Activated naive CD8-positive, alpha-beta T cell treated with anti-CD3 and anti-CD28 coated beads for 36 hours (primary cell): ENCODE data around the gene TXNRD1. TPM values are rescaled to one million over a fixed set of nuclear protein-coding genes. Genes with fewer than 3 reads are reported as not detected.

Experiments
- DNase-seq: peaks from one replicate; pipeline ENCODE4 v3.0.0; 2021
- H3K27ac Mint-ChIP-seq: one replicate; pipeline ENCODE4 v1.8.0; 2022; ENCODE audit warnings: mild to moderate bottlenecking, moderate library complexity, mixed read lengths
- H3K27me3 Mint-ChIP-seq: one replicate; pipeline ENCODE4 v1.8.0; 2022; ENCODE audit warnings: mild to moderate bottlenecking, mixed read lengths
- H3K36me3 Mint-ChIP-seq: one replicate; pipeline ENCODE4 v1.8.0; 2021; ENCODE audit warnings: mild to moderate bottlenecking, mixed read lengths
- H3K4me1 Mint-ChIP-seq: one replicate; pipeline ENCODE4 v1.8.0; 2021; ENCODE audit warnings: mixed read lengths
- H3K4me3 Mint-ChIP-seq: one replicate; pipeline ENCODE4 v1.8.0; 2022; ENCODE audit warnings: mild to moderate bottlenecking, moderate library complexity, mixed read lengths
- H3K9me3 Mint-ChIP-seq: one replicate; pipeline ENCODE4 v1.8.0; 2022; ENCODE audit warnings: mixed read lengths
- total RNA-seq, 2 experiments: library from RNA; stranded (reverse); gene quantifications; one replicate each; pipeline ENCODE4 v1.2.3, GENCODE V29; 2021

Gene TXNRD1
- total RNA-seq, 2 experiments from 2014 or later, result 120 to 125 TPM

DNA sequence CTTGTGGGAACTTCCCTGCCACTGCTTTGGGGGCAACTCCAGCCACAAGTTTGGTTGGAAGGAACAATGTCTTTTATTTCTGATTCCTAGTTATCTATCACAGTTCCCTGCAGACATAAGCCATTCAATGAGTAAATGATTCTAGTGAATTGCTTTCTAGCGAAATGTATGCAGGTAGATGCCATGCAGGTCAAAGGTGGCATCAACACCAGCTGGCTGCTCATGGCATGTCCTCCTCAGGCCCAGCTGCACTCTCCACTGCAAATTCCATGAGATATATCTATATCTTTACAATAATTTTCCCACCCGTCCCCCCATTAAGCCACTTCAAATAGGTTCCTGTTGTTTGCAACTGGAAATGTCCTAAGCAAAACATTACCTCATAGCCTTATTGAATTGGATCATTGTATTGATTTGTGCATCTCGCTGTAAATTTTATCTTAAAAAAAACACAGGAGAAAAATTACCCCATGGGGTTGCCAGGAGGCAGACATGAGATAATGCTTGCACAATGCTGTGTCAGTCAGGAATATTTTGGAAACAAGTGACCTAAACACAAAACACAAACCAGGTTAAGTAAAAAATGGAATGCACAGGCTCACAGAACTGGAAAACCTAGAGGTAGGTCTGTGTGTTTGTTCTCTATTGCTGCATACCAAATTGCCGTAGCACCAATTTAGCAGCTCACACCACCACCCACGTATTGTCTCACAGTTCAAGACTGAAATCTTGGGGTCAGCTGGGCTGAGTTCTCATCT lies 32.8 kb upstream of the TXNRD1 start:
- Mint-ChIP-seq H3K4me1 (peaks cover 5% of the 10 kb centered on the region), H3K4me3 (no peak overlapping the region), H3K36me3 (no peaks in the 10 kb centered on the region), H3K27me3 (peaks cover 11% of the 10 kb centered on the region), H3K27ac (no peak overlapping the region), H3K9me3 (no peaks in the 10 kb centered on the region)
- DNase-seq, result no peak

DNA sequence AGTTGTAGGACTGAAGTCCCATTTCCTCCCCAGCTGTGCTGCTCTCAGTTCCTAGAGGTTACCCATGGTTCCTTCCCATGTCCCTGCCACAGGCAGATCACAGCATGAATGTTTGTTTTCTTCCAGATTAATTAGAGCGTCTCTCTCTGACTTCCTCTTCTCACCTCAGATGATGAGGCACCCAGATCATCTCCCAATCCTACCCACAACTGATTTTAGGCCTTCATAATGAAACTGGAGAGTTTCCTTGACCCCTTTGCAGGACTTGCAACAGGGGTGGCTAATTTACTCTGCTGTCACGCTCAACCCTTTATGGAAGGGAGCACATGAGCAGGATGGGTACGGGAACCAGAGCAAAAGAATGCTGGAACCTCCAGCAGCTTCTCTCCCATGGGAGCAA lies 32.1 kb upstream of the TXNRD1 start:
- Mint-ChIP-seq H3K27ac (no peak overlapping the region), H3K27me3 (peaks cover 5% of the 10 kb centered on the region), H3K4me3 (no peak overlapping the region), H3K36me3 (no peaks in the 10 kb centered on the region), H3K9me3 (no peaks in the 10 kb centered on the region), H3K4me1 (no peaks in the 10 kb centered on the region)
- no peak for DNase-seq

DNA sequence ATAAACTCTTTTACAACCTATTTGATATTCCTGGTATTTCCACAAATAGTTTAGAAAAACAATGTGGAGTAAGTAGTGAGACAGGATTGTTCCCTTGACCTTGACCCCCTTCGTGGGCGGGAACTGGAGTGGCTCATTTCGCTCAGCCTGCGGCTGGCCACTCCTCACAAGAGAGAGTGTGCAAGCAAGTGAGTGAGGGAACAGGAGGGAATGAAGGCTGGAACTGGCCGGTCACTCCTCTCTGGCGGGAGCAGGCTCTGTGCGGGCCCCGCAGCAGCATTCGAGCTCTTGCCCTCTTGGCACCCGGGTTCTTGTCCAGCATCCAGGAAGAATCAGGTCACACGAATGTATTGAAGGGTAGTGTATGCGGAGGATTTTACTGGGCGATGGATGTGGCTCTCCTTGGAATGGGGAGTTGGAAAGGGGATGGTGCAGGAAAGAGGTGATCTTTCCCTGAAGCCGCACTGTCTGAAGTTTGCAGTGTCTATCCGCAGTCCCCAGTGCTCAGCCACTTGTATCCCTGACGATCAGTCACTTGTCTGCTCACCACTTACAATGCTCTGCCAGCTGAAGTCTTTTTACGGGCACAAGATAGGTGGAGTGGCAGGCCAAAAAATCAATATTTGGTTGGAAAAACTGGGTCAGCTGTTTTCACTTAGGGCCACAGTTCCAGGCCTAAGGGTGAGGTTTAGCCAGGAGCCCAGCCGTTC lies 28.0 kb upstream of the TXNRD1 start:
- Mint-ChIP-seq H3K36me3 (no peaks in the 10 kb centered on the region), H3K27ac (no peak overlapping the region), H3K4me3 (no peak overlapping the region), H3K9me3 (no peaks in the 10 kb centered on the region), H3K4me1 (no peaks in the 10 kb centered on the region), H3K27me3 (no peaks in the 10 kb centered on the region)
- DNase-seq, result no peak

DNA sequence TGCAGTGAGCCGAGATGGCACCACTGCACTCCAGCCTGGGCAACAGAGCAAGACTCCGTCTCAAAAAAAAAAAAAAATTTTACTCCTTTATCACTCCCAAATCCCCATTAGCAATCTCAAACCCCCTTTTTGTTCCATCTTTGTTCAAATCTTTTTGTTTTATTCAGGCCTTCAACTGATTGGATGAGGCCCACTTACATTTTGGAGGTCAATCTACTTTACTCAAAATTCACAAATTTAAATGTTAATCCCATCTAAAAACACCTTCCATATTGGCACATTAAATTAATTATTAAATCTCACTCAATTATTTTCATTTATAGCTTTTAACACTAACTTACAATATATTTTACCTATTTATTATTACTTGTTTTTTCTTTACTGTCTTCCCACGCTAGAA lies 27.0 kb upstream of the TXNRD1 start:
- Mint-ChIP-seq H3K27me3 (no peaks in the 10 kb centered on the region), H3K4me1 (no peaks in the 10 kb centered on the region), H3K27ac (no peak overlapping the region), H3K36me3 (no peaks in the 10 kb centered on the region), H3K9me3 (no peaks in the 10 kb centered on the region), H3K4me3 (no peak overlapping the region)
- DNase-seq, result no peak

DNA sequence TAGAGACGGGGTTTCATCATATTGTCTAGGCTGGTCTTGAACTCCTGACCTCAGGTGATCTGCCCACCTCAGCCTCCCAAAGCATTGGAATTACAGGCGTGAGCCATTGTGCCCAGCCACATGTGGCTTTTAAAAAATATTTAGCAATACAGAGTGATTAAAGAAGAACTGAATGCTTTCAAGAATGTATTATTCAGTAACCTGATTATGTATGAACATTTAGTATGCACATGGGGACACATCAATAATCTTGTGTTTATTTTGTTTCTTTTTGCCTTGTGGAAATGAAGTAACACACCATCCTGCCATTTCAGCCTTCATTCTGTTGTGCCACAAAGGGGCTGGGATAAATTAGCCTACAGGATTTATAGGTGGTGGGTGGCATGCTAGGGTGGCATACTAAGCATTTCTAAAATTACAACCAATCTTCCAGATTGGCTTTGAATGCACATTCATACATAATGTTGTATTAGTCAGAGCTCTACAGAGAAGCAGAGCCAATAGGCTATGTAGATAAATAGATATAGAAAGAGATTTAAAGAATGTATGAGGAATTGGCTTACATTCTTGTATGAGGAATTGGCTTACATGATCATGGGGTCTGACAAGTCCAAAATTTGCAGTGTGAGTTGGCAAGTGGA lies 25.5 kb upstream of the TXNRD1 start:
- Mint-ChIP-seq H3K36me3 (no peaks in the 10 kb centered on the region), H3K4me3 (no peak overlapping the region)

DNA sequence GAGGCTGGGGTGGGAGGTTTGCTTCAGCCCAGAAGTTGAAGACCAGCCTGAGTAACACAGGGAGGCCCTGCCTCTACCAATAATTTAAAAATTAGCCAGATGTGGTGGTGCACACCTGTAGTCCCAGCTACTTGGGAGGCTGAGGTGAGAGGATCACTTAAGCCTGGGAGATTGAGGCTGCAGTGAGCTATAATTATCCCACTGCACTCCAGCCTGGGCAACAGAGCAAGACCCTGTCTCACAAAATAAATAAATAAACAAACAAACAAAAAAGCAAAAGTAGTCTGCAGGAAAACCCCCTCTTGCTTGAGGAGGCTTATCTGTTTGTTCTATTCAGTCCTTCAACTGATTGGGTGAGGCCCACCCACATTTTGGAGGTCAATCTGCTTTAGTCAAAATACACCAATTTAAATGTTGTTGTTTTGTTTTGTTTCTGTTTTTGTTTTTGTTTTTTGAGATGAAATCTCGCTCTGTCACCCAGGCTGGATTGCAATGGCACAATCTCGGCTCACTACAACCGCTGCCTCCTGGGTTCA lies 24.9 kb upstream of the TXNRD1 start:
- Mint-ChIP-seq H3K9me3 (no peaks in the 10 kb centered on the region), H3K27me3 (no peaks in the 10 kb centered on the region), H3K4me3 (no peak overlapping the region), H3K36me3 (no peaks in the 10 kb centered on the region), H3K27ac (no peak overlapping the region), H3K4me1 (no peaks in the 10 kb centered on the region)
- DNase-seq, result no peak

More for the DNA sequence above, 25.5 kb upstream of the TXNRD1 start:
- no peaks in the 10 kb centered on the region for H3K9me3 Mint-ChIP-seq
- no peak for DNase-seq
- H3K27me3 Mint-ChIP-seq, result no peaks in the 10 kb centered on the region
- H3K27ac Mint-ChIP-seq, result no peak overlapping the region
- no peaks in the 10 kb centered on the region for H3K4me1 Mint-ChIP-seq

DNA sequence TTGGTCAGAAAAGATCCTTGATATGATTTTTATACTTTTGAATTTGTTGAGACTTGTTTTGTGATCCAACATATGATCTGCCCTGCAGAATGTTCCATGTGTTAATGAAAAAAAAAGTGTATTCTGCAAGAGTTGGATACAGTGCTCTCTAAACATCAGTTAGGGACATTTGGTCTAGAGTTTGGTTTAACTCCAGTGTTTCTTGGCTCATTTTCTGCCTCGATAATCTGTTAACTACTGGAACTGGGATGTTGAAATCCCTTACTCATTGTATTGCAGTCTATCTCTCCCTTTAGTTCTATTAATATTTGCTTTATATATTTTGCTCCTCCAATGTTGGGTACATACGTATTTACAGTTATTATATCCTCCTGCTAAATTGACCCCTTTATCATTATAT lies 18.3 kb upstream of the TXNRD1 start:
- H3K9me3 Mint-ChIP-seq, result peaks cover 5% of the 10 kb centered on the region
- DNase-seq, result no peak
- H3K4me3 Mint-ChIP-seq, result no peak overlapping the region
- H3K36me3 Mint-ChIP-seq, result no peaks in the 10 kb centered on the region
- peaks cover 2% of the 10 kb centered on the region for H3K4me1 Mint-ChIP-seq
- H3K27ac Mint-ChIP-seq, result no peak overlapping the region
- H3K27me3 Mint-ChIP-seq, result peaks cover 14% of the 10 kb centered on the region

DNA sequence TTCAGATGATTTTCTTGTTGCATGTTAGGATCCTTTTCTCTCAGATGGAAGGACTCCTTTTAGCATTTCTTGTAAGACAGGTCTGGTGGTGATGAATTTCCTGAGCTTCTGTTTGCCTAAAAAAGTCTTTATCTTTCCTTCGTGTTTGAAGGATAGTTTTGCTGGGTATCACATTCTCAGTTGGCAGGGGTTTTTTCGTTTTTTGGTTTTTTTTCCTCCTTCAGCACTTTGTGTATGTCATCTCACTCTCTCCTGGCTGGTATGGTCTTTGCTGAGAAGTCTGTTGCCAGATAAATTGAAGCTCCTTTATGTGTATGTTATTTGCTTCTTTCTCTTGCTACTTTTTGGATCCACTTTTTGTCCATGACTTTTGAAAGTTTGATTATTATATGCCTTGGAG lies 15.6 kb upstream of the TXNRD1 start:
- H3K36me3 Mint-ChIP-seq, result no peaks in the 10 kb centered on the region
- H3K4me3 Mint-ChIP-seq, result no peak overlapping the region
- H3K27ac Mint-ChIP-seq, result no peak overlapping the region
- peaks cover 14% of the 10 kb centered on the region for H3K27me3 Mint-ChIP-seq
- H3K9me3 Mint-ChIP-seq, result peaks cover 5% of the 10 kb centered on the region
- peaks cover 2% of the 10 kb centered on the region for H3K4me1 Mint-ChIP-seq
- DNase-seq, result no peak

DNA sequence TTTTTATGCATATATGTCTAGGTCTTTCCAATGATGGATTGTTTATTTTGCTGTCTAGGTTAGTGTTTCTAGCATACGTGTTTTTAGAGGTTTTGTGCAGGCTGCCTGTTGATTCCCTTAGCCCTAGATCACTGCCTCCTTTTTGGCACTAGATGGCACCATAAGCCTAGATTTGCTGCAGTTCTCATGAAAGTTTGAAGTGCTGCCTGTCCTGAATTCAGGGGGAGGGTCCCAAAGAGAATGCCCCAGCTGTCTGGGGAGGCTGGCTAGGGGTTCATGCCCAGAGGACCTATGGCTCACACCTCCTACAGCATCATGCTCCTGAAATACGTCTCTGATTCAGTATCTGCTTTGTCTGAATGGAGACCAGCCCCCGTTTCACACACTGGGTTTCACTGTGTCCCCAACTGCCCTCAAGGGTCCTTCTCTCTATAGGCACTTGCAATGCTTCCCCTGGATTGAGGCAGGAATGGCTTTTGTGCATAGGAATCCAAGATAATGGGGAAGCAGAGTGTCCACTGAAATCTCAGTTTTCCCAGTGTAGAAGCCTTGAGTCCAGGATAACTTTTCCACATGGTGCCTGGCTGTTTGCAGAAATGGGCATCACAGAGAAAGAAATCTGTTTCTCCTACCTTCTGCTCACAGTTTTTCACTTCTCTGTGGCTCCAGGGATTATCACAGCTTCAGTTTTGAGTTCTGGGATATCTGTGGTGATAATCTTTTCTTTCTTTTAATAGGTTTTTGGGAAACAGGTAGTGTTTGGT lies 14.2 kb upstream of the TXNRD1 start:
- no peak for DNase-seq
- Mint-ChIP-seq H3K4me3 (no peak overlapping the region), H3K27me3 (peaks cover 14% of the 10 kb centered on the region), H3K9me3 (peaks cover 5% of the 10 kb centered on the region), H3K27ac (no peak overlapping the region), H3K4me1 (peaks cover 2% of the 10 kb centered on the region), H3K36me3 (no peaks in the 10 kb centered on the region)

DNA sequence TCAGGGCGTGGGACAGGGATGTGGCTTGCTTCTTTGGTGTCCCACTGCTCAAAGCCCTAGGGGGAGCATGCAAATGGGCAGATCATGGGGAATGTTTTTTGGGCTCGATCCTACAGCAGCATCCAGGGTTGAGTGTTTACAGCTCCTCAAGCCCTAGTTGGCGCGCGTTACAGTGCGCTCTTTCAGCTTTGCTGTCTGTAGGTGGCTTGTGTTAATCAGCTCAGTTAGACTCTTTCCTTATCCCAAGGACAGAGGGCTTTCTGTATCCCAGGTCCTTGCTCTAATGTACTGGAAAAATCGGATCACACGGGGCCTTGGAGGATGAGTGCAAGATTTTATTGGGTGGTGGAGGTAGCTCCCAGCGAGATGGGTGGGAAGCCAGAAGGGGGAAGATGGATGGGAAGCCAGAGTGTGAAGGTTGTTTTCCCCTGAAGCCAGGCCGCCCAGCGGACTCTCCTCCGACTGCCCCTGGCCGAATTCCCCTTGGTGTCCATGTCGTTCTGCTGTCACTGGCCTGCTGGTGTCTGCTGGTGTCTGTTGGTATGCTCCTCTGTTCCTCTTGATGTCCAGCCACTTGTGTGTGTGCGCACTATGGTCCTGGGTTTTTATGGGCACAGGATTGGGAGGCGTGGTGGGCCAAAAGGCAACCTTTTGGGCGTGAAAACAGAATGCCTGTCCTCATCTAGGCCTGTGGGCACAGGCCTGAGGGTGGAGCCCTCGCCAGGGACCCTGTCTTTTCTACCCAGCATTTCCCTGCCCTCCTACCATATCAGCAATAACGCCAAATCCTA lies 10.7 kb upstream of the TXNRD1 start:
- DNase-seq, result no peak
- no peaks in the 10 kb centered on the region for H3K36me3 Mint-ChIP-seq
- H3K4me1 Mint-ChIP-seq, result peaks cover 4% of the 10 kb centered on the region
- H3K4me3 Mint-ChIP-seq, result no peak overlapping the region
- peaks cover 4% of the 10 kb centered on the region for H3K9me3 Mint-ChIP-seq
- H3K27me3 Mint-ChIP-seq, result peaks cover 13% of the 10 kb centered on the region
- no peak overlapping the region for H3K27ac Mint-ChIP-seq

DNA sequence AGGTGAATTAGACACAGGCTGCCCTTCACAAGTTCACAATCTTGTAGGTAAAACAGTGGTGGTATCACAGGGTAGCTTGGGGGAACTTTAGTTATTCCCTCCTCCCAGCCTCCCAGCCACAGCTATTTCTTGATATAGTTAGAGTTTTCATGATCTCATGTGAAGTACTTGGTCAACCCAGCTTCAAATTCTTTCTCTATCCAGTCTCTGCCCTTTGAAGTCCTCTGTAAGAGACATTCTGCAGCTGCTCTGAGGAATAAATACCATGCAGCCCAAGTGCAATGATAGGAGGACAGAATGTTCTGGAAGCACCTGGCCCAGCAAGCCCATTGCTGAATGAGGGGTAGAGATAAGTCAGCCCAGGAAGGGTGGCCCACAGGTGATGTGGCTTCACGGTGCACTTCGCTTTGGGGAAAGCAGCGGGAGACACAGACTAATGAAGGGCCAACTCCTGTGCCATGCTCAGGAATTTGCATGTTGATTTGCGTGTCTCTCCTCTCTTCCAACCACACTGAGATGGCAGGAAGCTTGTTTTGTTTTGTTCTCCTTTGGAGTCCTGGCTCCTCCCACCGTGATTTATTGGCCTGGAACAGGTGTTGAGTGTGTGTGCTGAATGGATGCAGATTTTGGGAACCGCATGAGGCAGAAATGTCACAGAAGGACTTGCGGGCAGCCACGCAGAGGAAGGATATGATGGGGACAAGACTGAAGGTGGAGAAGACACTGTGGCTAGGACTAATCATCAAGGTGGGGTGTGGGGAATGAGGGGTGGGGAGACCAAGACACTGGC lies 8.0 kb upstream of the TXNRD1 start:
- H3K36me3 Mint-ChIP-seq, result no peaks in the 10 kb centered on the region
- H3K27ac Mint-ChIP-seq, result no peak overlapping the region
- H3K27me3 Mint-ChIP-seq, result peaks cover 6% of the 10 kb centered on the region
- no peak overlapping the region for H3K4me3 Mint-ChIP-seq
- H3K9me3 Mint-ChIP-seq, result no peaks in the 10 kb centered on the region
- peaks cover 2% of the 10 kb centered on the region for H3K4me1 Mint-ChIP-seq
- no peak for DNase-seq

DNA sequence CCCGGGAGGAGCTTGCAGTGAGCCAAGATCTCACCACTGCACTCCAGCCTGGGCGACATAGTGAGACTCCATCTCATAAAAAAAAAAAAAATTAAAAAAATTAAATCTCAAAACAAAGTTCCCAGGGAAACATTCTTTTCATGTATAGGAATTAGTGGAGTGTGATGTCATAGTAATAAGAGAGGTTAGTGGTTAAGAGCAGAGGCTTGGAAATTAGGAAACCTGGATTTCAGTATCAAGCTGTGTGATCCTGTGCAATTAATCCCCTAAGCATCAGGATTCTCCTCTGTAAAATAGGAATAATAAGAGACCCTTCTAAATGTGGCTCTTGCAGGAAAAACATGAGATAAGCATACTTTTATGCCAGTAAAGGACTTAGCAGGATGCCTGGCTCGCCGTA lies 3.1 kb upstream of the TXNRD1 start:
- peaks cover 6% of the 10 kb centered on the region for H3K27me3 Mint-ChIP-seq
- peaks cover 2% of the 10 kb centered on the region for H3K9me3 Mint-ChIP-seq
- H3K4me1 Mint-ChIP-seq, result peaks cover 10% of the 10 kb centered on the region
- no peak overlapping the region for H3K4me3 Mint-ChIP-seq
- no peak overlapping the region for H3K27ac Mint-ChIP-seq
- H3K36me3 Mint-ChIP-seq, result peaks cover 4% of the 10 kb centered on the region
- no peak for DNase-seq

DNA sequence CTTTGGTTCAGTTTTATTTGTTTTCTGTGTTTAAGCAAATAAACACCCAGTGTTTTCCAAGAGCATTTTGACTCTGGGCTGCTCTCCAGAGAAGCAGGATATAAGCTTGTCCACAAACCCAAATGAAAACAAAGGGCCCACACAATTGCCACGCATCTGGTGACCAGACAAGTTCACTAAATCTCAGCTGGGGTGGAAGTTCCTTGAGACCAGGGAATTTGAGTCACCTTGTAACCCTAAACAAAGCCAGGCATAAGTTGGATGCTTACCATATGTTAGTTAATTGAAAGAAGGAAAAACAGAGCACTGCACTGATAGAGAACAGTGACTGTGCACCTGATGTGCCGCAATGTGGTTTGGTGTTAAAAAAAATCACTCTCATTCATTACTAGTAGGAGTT lies 1.6 kb upstream of the TXNRD1 start:
- Mint-ChIP-seq H3K36me3 (peaks cover 7% of the 10 kb centered on the region), H3K27me3 (no peaks in the 10 kb centered on the region), H3K4me3 (no peak overlapping the region), H3K4me1 (peaks cover 14% of the 10 kb centered on the region), H3K27ac (no peak overlapping the region), H3K9me3 (peaks cover 2% of the 10 kb centered on the region)
- no peak for DNase-seq
